GM18951 (cell line): Measurements from ENCODE around the gene GAS6.
"Not testable (repeated sequence)": the region's sequence is repeated elsewhere in the genome, so short reads cannot be mapped to it uniquely, and the experiment has no call there.

Experiments used
- POLR2A ChIP-seq: IDR thresholded peaks from 4 replicates; pipeline ENCODE4 v1.6.1; 2011; ENCODE audit warnings: mild to moderate bottlenecking; ENCODE audit not compliant: insufficient read length, insufficient read depth; ENCODE audit errors: extremely low read depth
- in situ Hi-C: fragments of 300-500 bp; cut with MboI; formaldehyde crosslinking; loops from one replicate; pipeline ENCODE4 v1.12.0; 2022; ENCODE audit warnings: low sequenced_read_pairs, mixed read lengths, inconsistent platforms; ENCODE audit not compliant: unreplicated experiment

The GAS6 gene

GRCh38 chr13:113863524-113864272 lies at the start of gene GAS6:
Gene GAS6, minus strand, starts transcription at chr13:113864076. Its CDS starts 156 bp downstream, at chr13:113863920.
- in situ Hi-C loops: no loop called here
- no peak for TF ChIP-seq POLR2A

DNA sequence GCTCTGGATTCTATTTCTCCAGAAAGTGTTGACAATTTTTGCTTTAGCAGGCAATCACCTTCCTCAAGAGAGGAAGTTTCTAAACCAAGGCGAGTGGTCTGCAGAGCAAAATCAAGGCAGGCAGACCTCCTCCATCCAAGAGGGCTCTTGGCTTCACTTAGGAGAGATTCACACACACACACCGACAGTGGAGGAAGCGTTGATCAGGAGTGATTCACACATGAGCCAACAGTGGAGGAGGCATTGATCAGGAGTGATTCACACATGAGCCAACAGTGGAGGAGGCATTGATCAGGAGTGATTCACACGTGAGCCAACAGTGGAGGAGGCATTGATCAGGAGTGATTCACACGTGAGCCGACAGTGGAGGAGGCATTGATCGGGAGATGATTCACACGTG lies 49.5 kb upstream of the GAS6 start:
- in situ Hi-C loops: not testable (repeated sequence)

DNA sequence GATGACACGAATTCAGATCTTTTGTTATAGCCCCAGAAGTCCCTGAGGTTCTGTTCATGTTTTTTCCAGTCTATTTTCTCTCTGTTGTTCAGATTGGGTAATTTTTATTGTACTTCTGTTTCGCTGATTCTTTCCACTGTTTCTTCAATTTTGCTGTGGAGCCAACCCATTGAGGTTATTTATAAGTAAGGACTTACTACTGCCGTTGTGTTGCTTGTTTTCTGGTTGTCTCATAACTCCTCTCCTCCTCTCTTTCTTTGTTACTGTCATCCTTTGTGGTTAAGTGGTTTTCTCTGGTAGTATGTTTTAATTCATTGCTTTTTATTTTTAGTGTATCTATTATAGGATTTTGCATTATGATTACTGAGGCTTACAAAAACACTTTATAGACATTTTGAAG lies 48.7 kb upstream of the GAS6 start:
- no peak for TF ChIP-seq POLR2A
- in situ Hi-C loops: no loop called here

DNA sequence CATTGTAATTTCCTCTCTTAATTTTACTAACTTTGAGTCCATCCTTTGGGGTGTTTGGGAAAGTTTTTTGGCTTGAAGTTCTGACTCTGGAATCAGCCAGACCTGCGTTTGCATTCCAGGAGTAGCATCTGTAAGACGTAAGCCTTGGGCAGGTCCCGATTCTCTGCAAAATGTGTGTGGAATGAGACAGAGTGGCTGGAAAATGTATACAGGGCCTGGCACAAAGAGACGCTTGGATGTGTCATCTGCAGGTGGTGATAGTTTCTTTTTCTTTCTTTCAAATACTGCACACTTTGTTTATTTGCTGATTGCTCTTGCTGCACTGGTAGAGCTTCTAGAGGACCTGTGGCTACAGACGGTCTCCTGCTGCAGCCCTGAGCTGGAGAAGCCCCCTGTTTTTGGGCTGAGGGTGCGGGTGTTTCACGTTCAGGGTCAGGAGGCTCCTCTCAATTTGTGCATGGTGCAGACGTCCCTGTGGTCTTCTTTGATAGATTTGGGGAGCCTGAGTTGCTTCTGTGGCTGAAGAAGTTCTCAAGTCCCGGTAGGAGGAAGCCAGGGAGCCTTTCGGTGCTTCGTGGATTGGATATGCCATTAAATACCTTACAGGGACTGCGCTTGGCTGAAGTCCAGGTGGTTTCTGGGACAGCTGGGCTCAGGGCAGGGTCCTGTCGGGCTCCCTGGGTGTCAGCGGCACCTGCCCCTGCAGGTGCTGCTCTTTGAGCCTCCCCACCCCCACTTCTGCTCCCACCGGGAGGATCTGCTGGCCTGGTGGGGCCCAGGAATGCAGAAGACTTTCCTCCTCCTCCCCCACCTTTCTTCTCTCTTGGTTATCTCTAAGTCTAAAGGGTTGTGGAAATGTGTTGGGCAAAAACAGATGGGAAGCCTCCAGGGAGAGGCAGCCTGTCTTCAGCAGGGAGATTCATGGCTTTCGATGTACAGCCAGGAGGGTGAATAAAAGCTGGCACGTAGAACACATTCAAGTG lies 44.0 kb upstream of the GAS6 start:
- no peak for TF ChIP-seq POLR2A
- in situ Hi-C loops: no loop called here

DNA sequence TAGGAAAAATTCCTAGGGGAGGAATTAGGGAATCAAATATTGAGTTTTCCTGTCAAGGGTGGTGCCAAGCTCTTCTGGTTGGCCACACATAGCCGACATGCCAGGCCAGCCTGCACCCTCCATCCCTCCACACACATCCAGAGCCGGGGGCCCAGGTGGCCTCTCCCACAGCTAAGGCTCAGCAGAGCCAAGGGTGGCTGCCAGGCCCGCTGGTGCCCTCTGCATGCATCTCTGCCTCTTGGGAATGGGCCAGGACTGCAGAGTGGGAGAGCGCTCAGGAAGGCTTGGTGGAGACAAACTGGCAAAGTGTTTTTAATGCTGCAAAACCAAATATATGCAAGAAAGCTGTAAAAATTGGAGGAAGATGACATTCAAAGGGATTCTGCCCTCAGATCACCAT lies 42.7 kb upstream of the GAS6 start:
- in situ Hi-C loops: no loop called here
- TF ChIP-seq POLR2A: no peak

GRCh38 chr13:113905942-113906341 lies 42.1 kb upstream of the GAS6 start:
- TF ChIP-seq POLR2A: no peak
- in situ Hi-C loops: no loop called here

DNA sequence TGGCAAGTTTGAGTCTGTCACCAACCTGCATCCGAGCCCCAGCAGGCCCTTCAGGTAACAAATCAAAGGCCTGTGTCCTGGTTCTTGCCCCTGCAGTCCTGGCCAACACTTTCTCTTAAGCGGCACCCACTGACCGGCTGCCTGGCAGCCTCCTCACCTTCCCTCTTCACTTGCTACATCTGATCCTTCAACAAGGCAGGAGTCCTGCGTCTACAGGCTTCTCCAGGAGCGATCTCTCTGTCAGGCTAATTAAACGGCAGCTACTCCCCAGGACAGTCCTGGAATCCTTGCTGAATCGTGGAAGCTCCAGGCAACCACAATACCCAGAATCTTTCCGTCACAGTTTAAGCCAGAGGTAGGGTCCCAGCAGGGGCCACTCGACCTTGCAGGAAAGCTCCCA lies 41.1 kb upstream of the GAS6 start:
- in situ Hi-C loops: no loop called here
- TF ChIP-seq POLR2A: no peak

DNA sequence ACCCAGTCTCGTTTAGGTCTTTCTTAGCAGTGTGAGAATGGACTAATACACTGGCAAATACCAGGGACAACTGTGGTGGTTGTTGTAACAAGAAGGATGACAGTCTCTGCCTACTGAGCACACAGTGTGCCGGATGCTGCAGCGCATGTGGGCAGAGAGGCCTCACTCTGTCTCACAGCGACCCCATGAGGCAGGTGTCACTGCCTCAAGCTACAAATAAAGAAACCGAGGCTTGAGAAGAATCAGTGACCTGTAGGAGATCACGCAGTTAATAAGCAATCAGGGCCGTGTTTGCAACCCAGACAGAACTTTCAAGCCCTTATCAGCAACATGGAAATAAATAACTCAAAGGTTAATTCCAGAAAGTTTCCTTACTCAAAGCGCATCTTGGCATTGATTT lies 40.5 kb upstream of the GAS6 start:
- no peak for TF ChIP-seq POLR2A
- in situ Hi-C loops: no loop called here

GRCh38 chr13:113903912-113904311 lies 40.0 kb upstream of the GAS6 start:
- in situ Hi-C loops: no loop called here
- no peak for TF ChIP-seq POLR2A

DNA sequence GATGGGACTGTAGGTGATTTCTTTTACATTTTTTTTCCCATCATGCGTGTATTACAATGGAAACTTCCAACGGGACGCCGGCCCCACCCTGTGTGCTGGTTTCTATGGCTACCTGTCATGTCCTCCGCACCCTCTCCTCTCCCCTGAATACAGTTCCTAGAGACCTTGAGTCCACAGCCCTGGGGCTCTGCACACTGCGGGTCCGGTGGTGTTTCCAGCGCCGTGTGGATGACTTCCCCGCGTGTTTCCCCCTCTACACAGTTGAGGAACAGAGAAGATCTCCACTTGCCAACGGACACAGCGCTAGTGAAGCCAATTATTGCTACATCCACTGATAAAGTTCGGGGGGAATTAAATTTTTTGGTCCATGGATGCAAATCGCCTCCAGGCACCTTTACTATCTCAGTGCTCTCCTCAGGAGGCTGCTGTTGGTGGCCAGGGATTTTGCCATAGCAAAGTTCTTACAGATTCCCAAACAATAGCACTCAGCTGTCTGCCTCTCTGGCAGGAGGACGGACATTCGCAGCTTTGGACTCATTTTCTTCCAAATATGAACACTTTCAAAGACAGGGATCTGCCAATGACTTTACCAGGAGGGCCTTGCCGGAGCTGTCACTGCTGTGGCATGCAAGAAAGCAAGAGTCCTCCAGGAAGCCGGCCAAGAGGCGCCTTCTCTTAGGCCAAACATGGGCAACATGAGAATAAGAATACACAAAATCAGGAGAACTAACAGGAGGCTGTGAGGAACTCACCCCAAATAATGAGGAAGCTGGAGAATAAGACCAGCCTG lies 39.3 kb upstream of the GAS6 start:
- TF ChIP-seq POLR2A: no peak
- in situ Hi-C loops: no loop called here

- no peak for TF ChIP-seq POLR2A
- in situ Hi-C loops: no loop called here
Observed at GRCh38 chr13:113902481-113902880, 38.6 kb upstream of the GAS6 start.

DNA sequence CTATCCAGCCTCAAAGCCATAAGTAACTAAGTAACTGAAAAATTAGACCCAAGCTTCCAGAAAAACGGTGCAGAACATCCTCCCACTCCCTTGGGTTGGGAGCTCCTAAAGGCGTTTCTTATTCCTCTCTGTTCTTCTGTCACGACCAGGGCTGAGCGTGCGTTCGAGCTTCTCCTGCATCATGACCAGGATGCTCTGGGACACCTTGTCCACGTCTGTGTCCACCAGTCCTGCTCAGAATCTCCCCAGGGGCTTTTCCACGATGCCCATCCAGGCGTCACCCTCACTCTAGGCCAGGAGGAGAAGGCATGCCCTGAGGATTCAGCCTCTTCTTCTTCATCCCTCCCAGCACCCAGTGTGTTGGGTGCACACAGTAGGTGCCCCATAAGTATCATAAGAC lies 37.8 kb upstream of the GAS6 start:
- TF ChIP-seq POLR2A: no peak
- in situ Hi-C loops: no loop called here

DNA sequence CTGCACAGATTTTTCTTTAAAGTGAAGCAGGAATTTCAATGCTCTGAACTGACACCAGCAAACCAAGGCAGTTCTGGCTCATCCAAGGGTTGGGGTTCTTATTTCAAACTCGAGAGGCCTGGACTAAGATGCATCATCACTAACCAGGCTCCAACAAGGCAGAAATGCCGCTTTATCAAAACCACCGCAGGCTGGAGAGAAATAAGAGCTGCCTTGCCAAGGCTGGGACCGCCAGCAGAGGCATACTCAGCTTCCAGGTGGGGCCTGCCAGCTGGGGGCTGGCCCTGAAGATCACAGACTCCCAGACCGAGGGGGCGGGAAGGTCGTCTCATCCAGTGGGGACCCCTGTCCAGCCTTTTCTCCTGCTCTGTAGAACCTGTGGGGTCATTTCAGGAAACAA lies 37.4 kb upstream of the GAS6 start:
- TF ChIP-seq POLR2A: no peak
- in situ Hi-C loops: no loop called here
